Uterus (tissue), 2 donors: ENCODE measurements around the gene CAPN1.

Experiments used
- CTCF ChIP-seq, 4 experiments: fragments of 200-600 bp in 2 of 4; fragments of 450-650 bp in 2 of 4; sonication (generic) in 2 of 4; IDR thresholded peaks; one replicate each; pipeline ENCODE4 v1.5.1; 2016 to 2019; ENCODE audit warnings: antibody characterized with exemption in 4 of 4, mild to moderate bottlenecking in 2 of 4, moderate library complexity in 1 of 4
- POLR2A ChIP-seq, 2 donors: fragments of 450-650 bp; IDR thresholded peaks; one replicate each; pipeline ENCODE4 v1.6.1; 2016; ENCODE audit warnings: antibody characterized with exemption in 2 of 2, mild to moderate bottlenecking in 1 of 2, moderate library complexity in 1 of 2

DNA sequence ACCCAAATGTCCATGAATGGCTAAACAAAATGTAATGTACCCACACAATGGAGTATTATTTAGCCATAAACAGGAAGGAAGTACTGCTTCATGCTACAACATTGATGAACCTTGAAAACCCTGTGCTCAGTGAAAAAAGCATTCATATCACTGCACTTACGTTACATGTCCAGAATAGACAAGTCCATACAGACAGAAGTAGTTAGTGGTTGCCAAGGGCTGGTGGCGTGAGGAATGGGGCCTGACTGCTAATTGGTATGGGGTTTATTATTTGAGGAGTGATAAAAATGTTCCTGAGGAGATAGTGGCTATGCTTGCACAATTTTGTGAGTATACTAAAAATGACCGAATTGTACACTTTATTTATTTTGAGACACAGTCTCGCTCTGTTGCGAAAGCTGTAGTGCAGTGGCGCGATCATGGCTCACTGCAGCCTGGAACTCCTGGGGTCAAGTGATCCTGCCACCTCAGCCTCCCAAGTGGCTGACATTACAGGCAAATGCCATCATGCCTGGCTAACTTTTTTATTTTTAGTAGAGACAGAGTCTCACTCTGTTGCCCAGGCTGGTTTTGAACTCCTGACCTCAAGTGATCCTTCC lies 39.7 kb upstream of the CAPN1 start:
- no peak for TF ChIP-seq CTCF (IDR thresholded peaks at IDR 0.05)
- TF ChIP-seq POLR2A (IDR thresholded peaks at IDR 0.05): no peak
